H9 (cell line): ENCODE results near the gene HNF4A. TPM values are rescaled to one million over a fixed set of nuclear protein-coding genes. Genes with fewer than 3 reads are reported as not detected.

ENCODE experiments used
- DNase-seq: peaks from one replicate; pipeline ENCODE4 v3.0.0-alpha.2; 2017
- H2AFZ ChIP-seq: one replicate; pipeline ENCODE4 v1.6.1; 2013; ENCODE audit warnings: mild to moderate bottlenecking, low read length, control low read depth, moderate library complexity
- H2AK5ac ChIP-seq: 2 replicates; pipeline ENCODE4 v1.6.1; 2013; ENCODE audit warnings: low read length, control low read depth, mixed read lengths; ENCODE audit not compliant: insufficient read length
- H2BK120ac ChIP-seq: one replicate; pipeline ENCODE4 v1.6.1; 2013; ENCODE audit warnings: low read depth, mild to moderate bottlenecking, low read length, control low read depth, inconsistent platforms; ENCODE audit not compliant: poor library complexity, severe bottlenecking
- H2BK12ac ChIP-seq: 2 replicates; pipeline ENCODE4 v1.6.1; 2013; ENCODE audit warnings: low read length, control low read depth, mixed read lengths, low read depth; ENCODE audit not compliant: insufficient read length
- H2BK15ac ChIP-seq: 2 replicates; pipeline ENCODE4 v1.6.1; 2013; ENCODE audit warnings: low read depth, low read length, control low read depth
- H2BK20ac ChIP-seq: one replicate; pipeline ENCODE4 v1.6.1; 2013; ENCODE audit warnings: low read depth, mild to moderate bottlenecking, low read length, control low read depth, inconsistent platforms; ENCODE audit not compliant: poor library complexity, severe bottlenecking
- H2BK5ac ChIP-seq: 2 replicates; pipeline ENCODE4 v1.6.1; 2013; ENCODE audit warnings: low read length, control low read depth, mixed read lengths; ENCODE audit not compliant: insufficient read length
- H3K14ac ChIP-seq: 2 replicates; pipeline ENCODE4 v1.6.1; 2013; ENCODE audit warnings: low read length, control low read depth; ENCODE audit not compliant: insufficient read depth
- H3K18ac ChIP-seq: 2 replicates; pipeline ENCODE4 v1.6.1; 2013; ENCODE audit warnings: low read depth, mild to moderate bottlenecking, mixed read lengths, low read length, control low read depth; ENCODE audit not compliant: insufficient read length
- H3K23ac ChIP-seq: 2 replicates; pipeline ENCODE4 v1.6.1; 2013; ENCODE audit warnings: low read length, control low read depth, mixed read lengths, low read depth; ENCODE audit not compliant: insufficient read length
- H3K23me2 ChIP-seq: 2 replicates; pipeline ENCODE4 v1.6.1; 2013; ENCODE audit warnings: low read depth, mild to moderate bottlenecking, mixed read lengths, low read length, control low read depth; ENCODE audit not compliant: insufficient read length, poor library complexity, severe bottlenecking
- H3K27ac ChIP-seq: 2 replicates; pipeline ENCODE4 v1.5.1; 2013; ENCODE audit warnings: low read length, control low read depth, mixed read lengths, low read depth; ENCODE audit not compliant: insufficient read length
- H3K27me3 ChIP-seq: 2 replicates; pipeline ENCODE4 v1.6.1; 2013; ENCODE audit warnings: low read length, control low read depth, inconsistent platforms; ENCODE audit not compliant: insufficient read depth
- H3K4ac ChIP-seq: 2 replicates; pipeline ENCODE4 v1.6.1; 2013; ENCODE audit warnings: low read depth, mild to moderate bottlenecking, control low read depth, inconsistent platforms, low read length, moderate library complexity
- H3K4me1 ChIP-seq: 2 replicates; pipeline ENCODE4 v1.6.1; 2013; ENCODE audit warnings: low read length, control low read depth, inconsistent platforms; ENCODE audit not compliant: insufficient read depth
- H3K4me2 ChIP-seq: 2 replicates; pipeline ENCODE4 v1.6.1; 2013; ENCODE audit warnings: low read length, control low read depth, mixed read lengths; ENCODE audit not compliant: insufficient read length, insufficient read depth
- H3K56ac ChIP-seq: 2 replicates; pipeline ENCODE4 v1.6.1; 2013; ENCODE audit warnings: low read depth, mild to moderate bottlenecking, mixed read lengths, low read length, control low read depth; ENCODE audit not compliant: insufficient read length
- H3K79me1 ChIP-seq: 2 replicates; pipeline ENCODE4 v1.6.1; 2013; ENCODE audit warnings: low read depth, mild to moderate bottlenecking, moderate library complexity, low read length, control low read depth, inconsistent platforms; ENCODE audit not compliant: insufficient read depth, poor library complexity, severe bottlenecking
- H3K79me2 ChIP-seq: 2 replicates; pipeline ENCODE4 v1.6.1; 2013; ENCODE audit warnings: low read length, control low read depth, inconsistent platforms; ENCODE audit not compliant: insufficient read depth
- H3K9ac ChIP-seq: 2 replicates; pipeline ENCODE4 v1.6.1; 2013; ENCODE audit warnings: low read length, control low read depth, mixed read lengths; ENCODE audit not compliant: insufficient read length; ENCODE audit errors: extremely low read depth
- H3K9me3 ChIP-seq: one replicate; pipeline ENCODE4 v1.6.1; 2013; ENCODE audit warnings: low read depth, low read length, inconsistent platforms; ENCODE audit not compliant: control insufficient read depth
- H3T11ph ChIP-seq: one replicate; pipeline ENCODE4 v1.6.1; 2013; ENCODE audit warnings: mild to moderate bottlenecking, low read length, control low read depth, inconsistent platforms
- H4K20me1 ChIP-seq: one replicate; pipeline ENCODE4 v1.6.1; 2013; ENCODE audit not compliant: control insufficient read depth, insufficient read length, insufficient read depth
- H4K5ac ChIP-seq: 2 replicates; pipeline ENCODE4 v1.6.1; 2013; ENCODE audit warnings: low read depth, mild to moderate bottlenecking, mixed read lengths, low read length, control low read depth; ENCODE audit not compliant: insufficient read length
- H4K8ac ChIP-seq: replicated peaks from 2 replicates; pipeline ENCODE4 v1.6.1; 2013; ENCODE audit warnings: low read length, control low read depth, mixed read lengths, low read depth; ENCODE audit not compliant: insufficient read length
- H4K91ac ChIP-seq: 2 replicates; pipeline ENCODE4 v1.6.1; 2013; ENCODE audit warnings: low read depth, mild to moderate bottlenecking, moderate library complexity, mixed read lengths, low read length, control low read depth; ENCODE audit not compliant: insufficient read length
- H3K27ac Mint-ChIP-seq, 3 experiments: 2 replicates in 2 of 3; 3 replicates in 1 of 3; pipeline ENCODE4 v1.8.0; 2020 to 2021; ENCODE audit warnings: mixed read lengths in 3 of 3, mild to moderate bottlenecking in 1 of 3, moderate library complexity in 1 of 3
- H3K27me3 Mint-ChIP-seq: 2 replicates; pipeline ENCODE4 v1.8.0; 2021; ENCODE audit warnings: low read depth, mild to moderate bottlenecking, moderate library complexity, mixed read lengths
- H3K36me3 Mint-ChIP-seq, 3 experiments: 2 replicates in 2 of 3; 3 replicates in 1 of 3; pipeline ENCODE4 v1.8.0; 2020 to 2021; ENCODE audit warnings: low read depth in 3 of 3, mixed read lengths in 3 of 3; ENCODE audit not compliant: insufficient read depth in 1 of 3
- H3K4me1 Mint-ChIP-seq, 2 experiments: 2 replicates each; pipeline ENCODE4 v1.8.0; 2020; ENCODE audit warnings: mixed read lengths in 2 of 2
- H3K4me3 Mint-ChIP-seq, 2 experiments: 2 replicates in 1 of 2; 3 replicates in 1 of 2; pipeline ENCODE4 v1.8.0; 2020 to 2021; ENCODE audit warnings: mild to moderate bottlenecking in 2 of 2, mixed read lengths in 2 of 2, moderate library complexity in 1 of 2
- H3K9me3 Mint-ChIP-seq, 2 experiments: 2 replicates in 1 of 2; 3 replicates in 1 of 2; pipeline ENCODE4 v1.8.0; 2020; ENCODE audit warnings: mild to moderate bottlenecking in 2 of 2, mixed read lengths in 2 of 2, moderate library complexity in 1 of 2
- WGBS: extraction: QIAGEN DNeasy Blood & Tissue Kit; methylation state at CpG from one replicate; pipeline ENCODE4 v1.1.7; 2013; ENCODE audit warnings: missing lambda C conversion rate, low lambda C conversion rate, mixed read lengths; ENCODE audit not compliant: insufficient read length; ENCODE audit errors: extremely low coverage; 5-methylcytosine and 5-hydroxymethylcytosine counted together
- total RNA-seq: library from RNA; stranded (reverse); gene quantifications from 2 replicates; pipeline ENCODE4 v1.2.1, GENCODE V29; 2021
- TF ChIP-seq, protein P1 (sequence below): fragments of 200-600 bp; sonication (generic); conservative IDR thresholded peaks from 3 replicates; pipeline ENCODE4 v1.8.0; 2021; ENCODE audit warnings: antibody characterized with exemption, mild to moderate bottlenecking

The HNF4A gene
- total RNA-seq, 1 experiment from 2014 or later = not detected

DNA sequence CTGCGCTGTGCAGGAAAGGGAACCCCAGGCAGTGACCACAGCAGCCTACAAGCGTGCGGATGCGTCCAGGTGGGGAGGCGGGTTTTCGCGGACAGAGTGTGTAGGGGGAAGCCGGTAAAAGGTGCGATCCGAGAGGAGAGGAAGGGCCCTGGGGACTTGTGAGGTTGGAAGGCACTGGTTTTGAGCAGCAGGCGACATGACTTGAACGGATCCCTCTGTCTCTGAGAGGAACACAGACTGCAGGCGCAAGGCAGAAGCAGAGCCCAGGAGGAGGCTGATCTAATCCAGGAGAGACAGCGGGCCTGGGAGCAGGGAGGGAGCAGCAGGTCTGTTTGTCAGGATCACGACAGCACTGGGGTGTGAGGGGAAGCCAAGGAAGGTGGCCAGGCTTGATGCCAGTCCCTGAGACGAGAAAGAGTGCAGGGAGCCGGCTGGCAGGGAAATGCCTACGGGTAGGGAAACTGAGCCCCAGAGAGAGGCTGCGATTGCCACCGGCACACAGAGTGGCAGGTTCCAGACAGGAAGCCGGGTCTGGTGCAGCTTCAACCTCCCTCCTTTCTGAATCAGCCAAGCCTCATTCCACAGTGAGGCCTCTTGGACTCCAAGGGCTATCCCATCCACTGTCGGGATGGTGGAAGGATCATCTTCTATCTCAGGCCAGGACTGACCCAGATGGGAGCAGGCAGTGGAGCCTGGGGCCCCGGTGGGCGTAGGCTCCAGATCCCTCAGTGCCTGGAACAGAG, 57.1 kb downstream of the HNF4A start:
- Histone ChIP-seq H3K4me1 (no peaks in the 10 kb centered on the region), H3K79me2 (no peaks in the 10 kb centered on the region), H3K9ac (no peak overlapping the region), H2AFZ (no peak overlapping the region), H4K91ac (no peak overlapping the region), H2BK120ac (no peak overlapping the region), H3K27ac (no peak overlapping the region), H3K14ac (no peak overlapping the region), H3K4ac (no peak overlapping the region), H2AK5ac (no peak overlapping the region), H4K20me1 (no peaks in the 10 kb centered on the region), H2BK5ac (no peak overlapping the region), H3K23me2 (no peaks in the 10 kb centered on the region), H3K9me3 (no peaks in the 10 kb centered on the region), H3K56ac (no peak overlapping the region), H3T11ph (no peak overlapping the region), H3K23ac (no peak overlapping the region), H4K8ac (no peak overlapping the region), H2BK12ac (no peak overlapping the region), H3K79me1 (no peaks in the 10 kb centered on the region), H3K4me2 (no peak overlapping the region), H3K27me3 (no peaks in the 10 kb centered on the region), H4K5ac (no peak overlapping the region), H3K18ac (no peak overlapping the region), H2BK15ac (no peak overlapping the region), H2BK20ac (no peak overlapping the region)
- Mint-ChIP-seq H3K4me1 (peaks cover 0 to 9% of the 10 kb centered on the region in 2 experiments; a peak in 2 of 4 replicates), H3K9me3 (no peaks in the 10 kb centered on the region), H3K36me3 (no peaks in the 10 kb centered on the region), H3K27me3 (peaks cover 9% of the 10 kb centered on the region), H3K4me3 (peak overlapping the region in 1 of 2 experiments; percentile 40; a peak in 1 of 5 replicates), H3K27ac (peak overlapping the region in 2 of 3 experiments; percentile 64 to 78; a peak in 4 of 7 replicates)
- TF ChIP-seq, protein P1, sequence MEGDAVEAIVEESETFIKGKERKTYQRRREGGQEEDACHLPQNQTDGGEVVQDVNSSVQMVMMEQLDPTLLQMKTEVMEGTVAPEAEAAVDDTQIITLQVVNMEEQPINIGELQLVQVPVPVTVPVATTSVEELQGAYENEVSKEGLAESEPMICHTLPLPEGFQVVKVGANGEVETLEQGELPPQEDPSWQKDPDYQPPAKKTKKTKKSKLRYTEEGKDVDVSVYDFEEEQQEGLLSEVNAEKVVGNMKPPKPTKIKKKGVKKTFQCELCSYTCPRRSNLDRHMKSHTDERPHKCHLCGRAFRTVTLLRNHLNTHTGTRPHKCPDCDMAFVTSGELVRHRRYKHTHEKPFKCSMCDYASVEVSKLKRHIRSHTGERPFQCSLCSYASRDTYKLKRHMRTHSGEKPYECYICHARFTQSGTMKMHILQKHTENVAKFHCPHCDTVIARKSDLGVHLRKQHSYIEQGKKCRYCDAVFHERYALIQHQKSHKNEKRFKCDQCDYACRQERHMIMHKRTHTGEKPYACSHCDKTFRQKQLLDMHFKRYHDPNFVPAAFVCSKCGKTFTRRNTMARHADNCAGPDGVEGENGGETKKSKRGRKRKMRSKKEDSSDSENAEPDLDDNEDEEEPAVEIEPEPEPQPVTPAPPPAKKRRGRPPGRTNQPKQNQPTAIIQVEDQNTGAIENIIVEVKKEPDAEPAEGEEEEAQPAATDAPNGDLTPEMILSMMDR = no peak
- DNase-seq = no peak
- no CpG with 5 or more reads among the region's 24 CpGs for WGBS
